ENCODE results near the gene STX1B. TPM values are rescaled to one million over a fixed set of nuclear protein-coding genes. Genes with fewer than 3 reads are reported as not detected.
"Not testable (repeated sequence)": the region's sequence is repeated elsewhere in the genome, so short reads cannot be mapped to it uniquely, and the experiment has no call there.

STX1B gene
- total RNA-seq, 2 donors from 2014 or later, result 1.1 to 1.2 TPM

DNA sequence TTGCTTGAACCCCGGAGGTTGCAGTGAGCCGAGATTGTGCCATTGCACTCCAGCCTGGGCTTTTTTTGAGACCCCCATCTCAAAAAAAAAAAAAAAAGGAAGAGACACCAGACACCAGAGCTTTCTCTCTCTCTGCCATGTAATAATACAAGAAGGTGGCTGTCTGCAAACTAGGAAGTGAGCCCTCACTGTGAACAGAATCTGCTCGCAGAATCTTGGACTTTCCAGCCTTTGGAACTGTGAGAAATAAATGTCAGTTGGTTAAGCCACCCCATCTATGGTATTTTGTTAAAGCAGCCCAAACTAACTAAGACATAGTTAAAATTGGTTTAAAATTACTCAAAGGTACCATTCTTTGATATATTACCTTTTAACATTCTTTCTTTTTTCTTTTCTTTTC, 10.1 kb upstream of the STX1B start:
- intact Hi-C loops (cut with DNase I), result no loop called here
- DNase-seq (no peak), ATAC-seq (no peak)

- intact Hi-C loops (cut with DNase I); DNase-seq; ATAC-seq: not testable (repeated sequence)
Observed at GRCh38 chr16:31017756-31018155, 7.3 kb upstream of the STX1B start.

GRCh38 chr16:31016018-31016417, 5.6 kb upstream of the STX1B start:
- no peak for ATAC-seq
- intact Hi-C loops (cut with DNase I), result no loop called here

GRCh38 chr16:31013292-31013691, 2.9 kb upstream of the STX1B start:
- ATAC-seq; intact Hi-C loops (cut with DNase I); DNase-seq: not testable (repeated sequence)

More at GRCh38 chr16:31016018-31016417, 5.6 kb upstream of the STX1B start:
- DNase-seq, result no peak

- DNase-seq; intact Hi-C loops (cut with DNase I); ATAC-seq: not testable (repeated sequence)
Observed at GRCh38 chr16:31011815-31012214, 1.4 kb upstream of the STX1B start.

DNA sequence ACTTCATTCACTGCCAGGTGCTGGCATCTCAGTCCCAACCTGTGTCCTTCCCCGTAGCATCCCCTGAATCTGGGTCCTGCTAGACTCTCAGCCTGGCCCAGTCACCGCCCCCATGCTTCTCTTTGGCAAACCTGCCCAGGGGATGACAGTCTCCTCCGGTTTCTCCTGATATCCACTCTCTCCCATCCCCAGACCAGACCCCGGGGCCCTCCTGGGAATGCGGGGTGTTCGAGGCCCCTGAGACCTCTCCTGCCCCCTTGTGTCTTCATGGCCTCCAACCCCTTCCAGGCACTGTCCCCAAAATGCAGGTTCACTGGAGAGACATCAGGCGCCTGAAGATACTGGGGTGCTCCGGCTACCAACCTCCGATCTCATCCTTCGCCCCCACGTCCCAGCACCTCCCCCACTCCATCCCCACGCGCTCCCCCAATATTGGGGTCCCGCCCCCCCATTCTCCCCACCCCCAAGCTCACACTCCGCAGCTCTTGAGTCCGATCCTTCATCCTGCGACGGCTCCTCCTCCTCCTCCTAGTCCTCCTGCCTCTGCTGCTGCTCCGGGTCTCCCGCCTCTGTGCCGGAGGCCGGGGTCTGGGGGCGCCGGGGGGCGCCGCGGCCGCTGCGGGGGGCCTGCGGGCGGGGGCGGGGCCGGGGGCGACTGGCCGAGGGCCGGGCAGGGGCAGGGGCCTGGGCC, 399 bp downstream of the STX1B start:
- ATAC-seq, result no peak
- intact Hi-C loops (cut with DNase I), result no loop called here
- no peak for DNase-seq

DNA sequence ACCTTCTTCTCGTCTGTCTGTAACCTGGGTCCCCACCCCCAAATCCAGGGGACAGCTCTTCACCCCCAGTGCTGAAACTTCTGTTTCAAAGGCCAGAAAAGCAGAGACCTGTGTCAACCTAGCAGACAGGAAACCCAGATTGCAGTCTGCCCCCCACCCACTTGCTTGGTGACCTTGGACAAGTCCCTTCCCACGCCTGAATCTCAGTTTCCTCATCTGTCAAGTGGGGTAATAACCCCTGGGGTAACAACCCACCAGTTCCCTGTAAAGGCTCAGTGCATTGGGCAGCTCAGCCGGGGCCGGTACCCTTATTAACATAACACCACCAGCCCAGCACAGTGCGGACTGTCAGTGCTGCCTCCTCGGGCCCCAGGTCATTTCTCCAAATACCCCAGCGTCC, 1.3 kb downstream of the STX1B start:
- intact Hi-C loops (cut with DNase I), result no loop called here
- DNase-seq (no peak), ATAC-seq (no peak)

GRCh38 chr16:31008551-31008950, 1.9 kb downstream of the STX1B start:
- intact Hi-C loops (cut with DNase I), result no loop called here

DNA sequence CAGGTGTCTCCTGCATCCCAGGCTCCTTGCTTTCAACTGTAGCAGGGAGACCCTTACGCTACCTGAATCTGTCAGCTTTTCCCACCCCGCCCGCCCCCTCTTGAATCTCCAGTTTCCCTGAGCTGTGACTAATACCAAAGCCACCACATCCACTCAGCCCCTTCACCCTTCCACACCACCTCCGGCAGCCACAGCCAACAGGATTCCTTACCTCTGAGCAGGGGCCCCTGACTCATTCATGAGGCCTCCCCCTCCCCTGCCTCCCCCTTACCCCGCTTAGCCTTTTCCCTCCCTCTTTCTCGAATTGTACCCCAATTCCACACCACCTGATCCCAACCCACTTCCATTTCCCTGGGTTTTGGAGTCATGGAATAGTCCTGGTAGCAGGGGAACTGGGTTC, 2.3 kb downstream of the STX1B start:
- DNase-seq (no peak), ATAC-seq (no peak)
- intact Hi-C loops (cut with DNase I), result no loop called here

More at GRCh38 chr16:31008551-31008950, 1.9 kb downstream of the STX1B start:
- ATAC-seq (no peak), DNase-seq (no peak)

GRCh38 chr16:31007684-31008083, 2.8 kb downstream of the STX1B start:
- no peak for ATAC-seq
- DNase-seq, result no peak

DNA sequence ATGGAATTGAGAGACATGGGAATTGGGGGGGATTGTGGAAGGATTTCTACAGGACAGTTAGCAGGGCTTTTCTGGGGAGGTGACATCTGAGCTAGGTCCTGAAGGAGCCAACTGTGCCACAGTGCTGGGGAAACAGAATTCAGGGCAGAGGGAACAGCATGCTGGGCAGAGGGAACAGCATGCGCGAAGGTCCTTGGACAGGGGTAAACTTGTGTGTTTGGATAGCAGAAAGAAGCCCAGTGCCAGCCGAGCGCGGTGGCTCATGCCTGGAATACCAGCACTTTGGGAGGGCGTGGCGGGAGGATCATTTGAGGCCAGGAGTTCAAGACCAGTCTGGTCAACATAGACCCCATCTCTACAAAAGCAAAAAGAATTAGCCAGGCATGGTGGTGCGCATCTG, 3.8 kb downstream of the STX1B start:
- ATAC-seq (no peak), DNase-seq (no peak)
- intact Hi-C loops (cut with DNase I), result no loop called here

More at GRCh38 chr16:31007684-31008083, 2.8 kb downstream of the STX1B start:
- intact Hi-C loops (cut with DNase I), result no loop called here

GRCh38 chr16:31006086-31006385, 4.4 kb downstream of the STX1B start:
- intact Hi-C loops (cut with DNase I), result no loop called here
- DNase-seq (no peak), ATAC-seq (no peak)

- no peak for DNase-seq
- intact Hi-C loops (cut with DNase I), result no loop called here
- ATAC-seq, result no peak
Observed at GRCh38 chr16:31005350-31006085, 4.9 kb downstream of the STX1B start.

- intact Hi-C loops (cut with DNase I), result no loop called here
- DNase-seq (no peak), ATAC-seq (no peak)
Observed at GRCh38 chr16:31004658-31005057, 5.8 kb downstream of the STX1B start.

GRCh38 chr16:31003744-31004143, 6.7 kb downstream of the STX1B start:
- no peak for ATAC-seq
- intact Hi-C loops (cut with DNase I), result no loop called here
- no peak for DNase-seq

GRCh38 chr16:31002862-31003341, 7.5 kb downstream of the STX1B start:
- ATAC-seq (no peak), DNase-seq (no peak)
- intact Hi-C loops (cut with DNase I), result no loop called here

DNA sequence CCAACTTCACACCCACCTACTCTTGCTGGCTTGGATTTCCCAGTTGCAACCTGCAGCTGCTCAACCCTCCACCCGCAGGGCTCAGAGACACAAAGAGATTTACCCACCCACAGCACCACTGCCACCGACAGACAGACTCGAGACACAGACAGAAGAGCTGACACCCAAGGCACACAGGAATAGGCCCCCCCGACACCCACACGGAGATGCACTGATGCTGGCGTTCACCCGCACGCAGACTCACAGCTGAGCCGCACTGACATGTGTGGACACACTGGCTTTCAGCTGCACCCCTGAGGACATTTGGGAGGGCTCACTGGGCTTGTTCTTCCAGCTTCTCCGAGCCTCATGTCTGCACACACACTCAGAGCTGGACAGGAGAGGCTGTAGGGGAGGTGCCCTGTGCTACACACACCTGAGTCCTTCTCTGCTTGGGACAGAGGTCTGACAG, 8.2 kb downstream of the STX1B start:
- intact Hi-C loops (cut with DNase I), result no loop called here
- DNase-seq (no peak), ATAC-seq (no peak)

- intact Hi-C loops (cut with DNase I), result no loop called here
- no peak for DNase-seq
- ATAC-seq, result no peak
Observed at GRCh38 chr16:31001507-31002249, 8.8 kb downstream of the STX1B start.

DNA sequence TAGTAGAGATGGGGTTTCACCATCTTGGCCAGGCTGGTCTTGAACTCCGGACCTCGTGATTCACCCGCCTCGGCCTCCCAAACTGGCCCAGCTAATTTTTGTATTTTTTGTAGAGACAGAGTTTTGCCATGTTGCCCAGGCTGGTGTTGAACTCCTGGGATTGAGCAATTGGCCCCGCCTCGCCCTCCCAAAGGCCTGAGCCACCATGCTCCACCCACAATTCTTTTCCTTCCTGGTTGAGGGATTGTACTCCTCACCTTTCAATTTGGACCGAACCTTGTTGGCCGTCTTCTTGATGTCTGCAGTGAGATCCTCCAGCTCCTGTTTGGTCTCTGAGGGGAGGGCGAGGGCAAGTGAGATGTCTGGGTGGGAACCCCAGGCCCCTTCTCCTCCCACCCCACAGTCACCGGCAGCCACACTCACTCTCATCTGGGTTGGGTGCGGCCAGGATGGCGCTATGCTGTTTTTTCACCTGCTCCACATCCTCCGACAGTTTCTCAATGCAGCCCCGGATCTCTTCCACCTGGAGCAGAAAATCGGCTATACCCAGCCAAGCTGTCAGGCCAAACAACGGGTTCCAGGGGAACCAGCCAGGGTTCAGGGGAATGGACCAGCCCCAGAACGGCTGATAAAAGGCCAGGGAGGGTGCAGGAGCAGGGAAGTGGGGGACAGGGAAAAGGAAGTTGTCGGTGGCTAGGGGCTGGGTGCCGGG, 9.6 kb downstream of the STX1B start:
- no peak for ATAC-seq
- intact Hi-C loops (cut with DNase I), result no loop called here
- DNase-seq, result no peak

Data from left cardiac atrium (tissue), 4 donors.